Suppressor macrophage (primary cell): ENCODE data around the gene DOCK4.

Source experiments
- DNase-seq, 4 experiments: peaks; one replicate each; pipeline ENCODE4 v3.0.0-alpha.2; 2020 to 2022

The DOCK4 gene

GRCh38 chr7:112192236-112193154 lies 13.7 kb downstream of the DOCK4 start:
- DNase-seq, result peak; percentile 38 to 71 (median 52)

GRCh38 chr7:112190120-112190519 lies 16.1 kb downstream of the DOCK4 start:
- DNase-seq, result no peak

- no peak for DNase-seq
Observed at GRCh38 chr7:112189691-112190090, 16.5 kb downstream of the DOCK4 start.

GRCh38 chr7:112188257-112188656 lies 17.9 kb downstream of the DOCK4 start:
- DNase-seq, result no peak

GRCh38 chr7:112186300-112186699 lies 19.9 kb downstream of the DOCK4 start:
- DNase-seq, result no peak

GRCh38 chr7:112185005-112185834 lies 21.0 kb downstream of the DOCK4 start:
- DNase-seq, result peak in 2 of 4 experiments; percentile 32 to 41

DNA sequence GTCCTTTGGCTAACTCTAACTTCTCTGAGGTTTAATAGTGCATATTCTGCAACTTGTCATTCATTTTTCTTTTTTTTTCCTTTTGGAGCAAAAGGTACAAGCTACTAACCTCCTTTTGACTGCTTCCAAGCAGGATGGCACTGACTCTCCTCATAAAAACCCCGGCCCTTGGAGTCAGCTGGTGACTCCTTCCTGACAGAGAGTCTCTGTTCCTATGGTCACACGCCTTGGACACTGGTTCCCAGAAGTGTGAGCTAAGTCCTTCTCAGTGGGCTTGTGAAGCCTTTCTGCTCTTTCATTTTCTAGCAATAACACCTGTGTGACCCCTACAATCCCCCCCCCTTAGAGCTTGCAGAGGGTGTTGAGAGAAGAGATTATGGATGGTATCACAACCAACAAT lies 21.7 kb downstream of the DOCK4 start:
- DNase-seq, result no peak

- no peak for DNase-seq
Observed at GRCh38 chr7:112183266-112183665, 22.9 kb downstream of the DOCK4 start.

DNA sequence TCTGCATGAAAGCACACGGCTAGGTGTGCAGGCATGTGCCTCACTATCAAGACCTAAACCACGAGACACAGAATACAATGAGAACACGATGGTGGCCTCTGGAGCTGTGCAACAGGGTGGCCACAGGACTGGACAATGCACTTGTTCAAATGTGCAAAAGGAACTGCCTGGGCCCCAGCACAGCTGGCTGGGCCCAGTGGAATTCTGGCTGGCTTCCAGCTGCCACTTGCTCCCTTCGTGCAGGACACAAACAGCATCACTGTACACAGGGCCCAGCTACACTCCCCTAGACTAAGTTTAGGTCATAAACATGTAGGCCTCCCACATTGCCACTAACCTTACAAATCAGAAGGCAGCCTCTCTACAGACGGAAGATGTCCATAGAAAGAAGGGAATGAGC lies 23.4 kb downstream of the DOCK4 start:
- DNase-seq, result peak in 3 of 4 experiments; percentile 32 to 51 (median 32)

DNA sequence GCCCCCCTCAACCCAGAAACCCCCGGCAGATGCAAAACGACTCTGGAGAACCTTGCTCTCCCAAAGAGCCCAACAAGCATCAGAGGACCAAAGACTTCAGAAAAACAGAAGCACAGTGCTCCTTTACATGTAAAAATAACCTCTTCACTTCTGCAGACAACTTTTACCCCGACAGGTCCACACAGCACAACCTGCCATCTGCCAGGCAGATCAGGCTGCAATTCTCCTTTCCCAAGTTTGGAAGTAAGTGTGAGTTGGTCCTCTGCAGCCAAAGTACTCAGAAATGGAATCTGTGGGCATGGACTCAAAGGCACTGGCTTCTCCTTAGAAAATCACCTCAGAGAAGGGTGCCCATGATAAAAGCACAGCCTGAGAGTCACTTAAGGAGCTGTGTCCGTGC lies 26.0 kb downstream of the DOCK4 start:
- no peak for DNase-seq

GRCh38 chr7:112176693-112177415 lies 29.3 kb downstream of the DOCK4 start:
- no peak for DNase-seq

- no peak for DNase-seq
Observed at GRCh38 chr7:112176241-112176640, 30.0 kb downstream of the DOCK4 start.

DNA sequence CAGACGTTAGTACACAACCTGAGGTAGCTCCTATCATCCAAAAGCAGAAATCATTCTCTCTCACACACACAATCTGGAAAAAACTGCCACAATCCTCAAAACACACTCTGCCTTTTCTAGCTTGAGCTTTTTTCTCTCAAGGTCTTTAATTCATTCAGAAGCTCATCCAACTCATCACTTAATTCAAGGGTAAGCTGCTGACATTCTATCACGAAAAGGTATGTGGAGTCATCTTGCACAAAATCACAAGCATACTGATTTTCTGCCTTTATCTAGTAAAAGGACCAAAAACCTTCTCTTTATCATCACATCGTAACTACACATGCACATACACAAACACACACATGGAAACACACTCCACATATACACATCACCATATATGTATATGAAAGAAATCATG lies 32.0 kb downstream of the DOCK4 start:
- no peak for DNase-seq

- DNase-seq, result no peak
Observed at GRCh38 chr7:112173568-112173905, 32.7 kb downstream of the DOCK4 start.

- no peak for DNase-seq
Observed at GRCh38 chr7:112172870-112173567, 33.2 kb downstream of the DOCK4 start.

GRCh38 chr7:112171673-112172072 lies 34.5 kb downstream of the DOCK4 start:
- DNase-seq, result no peak

DNA sequence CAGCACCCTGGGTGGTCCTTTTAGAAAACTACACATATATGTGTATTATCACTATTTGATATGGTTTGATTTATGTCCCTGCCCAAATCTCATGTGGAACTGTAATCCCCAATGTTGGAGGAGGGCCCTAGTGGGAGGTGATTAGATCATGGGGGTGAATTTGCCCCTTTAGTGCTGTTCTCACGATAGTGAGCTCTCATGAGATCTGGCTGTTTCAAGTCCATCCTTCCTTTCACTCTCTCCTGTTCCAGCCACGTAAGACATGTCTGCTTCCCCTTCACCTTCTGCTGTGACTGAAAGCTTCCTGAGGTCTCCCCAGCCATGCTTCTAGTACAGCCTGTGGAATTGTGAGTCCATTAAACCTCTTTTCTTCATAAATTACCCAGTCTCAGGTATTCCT lies 37.3 kb downstream of the DOCK4 start:
- DNase-seq, result no peak

- no peak for DNase-seq
Observed at GRCh38 chr7:112167147-112167546, 39.1 kb downstream of the DOCK4 start.

GRCh38 chr7:112162784-112163506 lies 43.3 kb downstream of the DOCK4 start:
- no peak for DNase-seq

DNA sequence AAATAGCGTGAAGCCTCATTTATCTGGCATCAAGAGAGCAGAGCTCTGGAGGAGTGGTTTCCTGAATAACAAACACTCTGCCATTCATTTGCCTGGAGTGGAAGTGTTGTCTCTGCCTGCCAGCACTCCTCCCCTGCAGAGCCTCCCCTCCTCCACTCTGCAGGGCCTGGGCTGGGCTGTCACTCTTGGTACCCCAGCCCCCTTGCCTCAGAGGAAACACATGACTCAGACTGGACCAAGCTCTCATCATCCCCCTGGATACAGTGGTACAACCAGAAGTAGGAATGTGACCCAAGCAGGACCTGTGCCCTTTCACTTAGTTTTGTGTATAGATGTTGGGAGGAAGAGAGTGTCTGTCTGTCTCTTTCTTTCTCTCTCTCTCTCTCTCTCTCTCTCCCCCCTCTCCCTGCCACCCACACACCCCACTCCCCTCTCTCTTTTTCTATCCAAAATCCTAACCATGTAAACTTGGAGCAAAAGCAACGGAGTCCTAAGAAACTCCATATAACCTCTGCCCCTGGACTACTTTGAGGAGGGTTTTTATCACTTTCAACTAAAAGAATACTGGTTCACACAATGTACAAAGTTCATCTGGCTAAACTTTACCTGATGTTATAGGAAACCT lies 43.9 kb downstream of the DOCK4 start:
- DNase-seq, result peak in 3 of 4 experiments; percentile 28 to 49 (median 29)
